Suppressor macrophage treated with lipopolysaccharide for 1 hour (primary cell): Measurements from ENCODE around the gene TMEM202.
"Not testable (repeated sequence)": the region's sequence is repeated elsewhere in the genome, so short reads cannot be mapped to it uniquely, and the experiment has no call there.

ENCODE experiments used
- DNase-seq, 3 donors: peaks; one replicate each; pipeline ENCODE4 v3.0.0-alpha.2; 2020 to 2022

TMEM202 gene

DNA sequence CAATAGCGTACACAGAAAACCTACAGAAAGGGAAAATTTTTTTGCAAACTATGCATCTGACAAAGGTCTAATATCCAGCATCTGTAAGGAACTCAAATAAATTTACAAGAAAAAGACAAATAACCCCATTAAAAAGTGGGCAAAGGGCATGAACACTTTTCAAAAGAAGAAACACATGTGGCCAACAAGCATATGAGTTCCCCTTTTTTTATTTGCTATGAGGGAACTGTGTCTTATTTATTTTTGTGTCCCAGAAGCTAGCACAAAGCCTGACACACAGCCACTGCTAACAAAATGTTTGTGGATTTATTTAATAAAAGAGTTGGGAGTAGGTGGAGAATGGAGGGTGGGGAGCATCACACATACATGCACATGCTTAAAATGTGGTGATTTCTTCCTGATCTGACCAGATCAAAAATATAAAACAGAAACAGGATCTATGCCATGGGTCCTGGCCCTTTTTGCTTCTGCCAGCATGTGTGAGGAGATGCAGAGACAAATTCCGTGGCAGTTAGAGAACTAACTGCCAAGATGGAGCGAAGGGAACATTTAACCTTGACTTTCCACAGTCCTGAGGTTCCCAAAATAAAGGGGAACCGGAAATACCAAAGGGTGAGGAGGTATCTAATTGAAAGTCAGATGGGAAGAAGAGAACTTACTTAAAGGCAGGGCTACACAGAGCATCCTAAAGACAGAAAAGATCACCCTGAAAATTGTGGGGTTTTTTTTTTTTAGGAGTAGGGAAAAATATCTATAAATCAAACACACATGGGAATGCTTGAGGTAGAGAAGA is at the start of gene TMEM202:
TMEM202 (plus strand) TSS at position 510 of the 793 bp plus-strand sequence; CDS start at position 532, 22 bp downstream.
- peak in 2 of 3 donors; percentile 16 to 24 for DNase-seq

- DNase-seq: no peak
Observed at GRCh38 chr15:72353266-72353665, 44.8 kb upstream of the TMEM202 start.

DNA sequence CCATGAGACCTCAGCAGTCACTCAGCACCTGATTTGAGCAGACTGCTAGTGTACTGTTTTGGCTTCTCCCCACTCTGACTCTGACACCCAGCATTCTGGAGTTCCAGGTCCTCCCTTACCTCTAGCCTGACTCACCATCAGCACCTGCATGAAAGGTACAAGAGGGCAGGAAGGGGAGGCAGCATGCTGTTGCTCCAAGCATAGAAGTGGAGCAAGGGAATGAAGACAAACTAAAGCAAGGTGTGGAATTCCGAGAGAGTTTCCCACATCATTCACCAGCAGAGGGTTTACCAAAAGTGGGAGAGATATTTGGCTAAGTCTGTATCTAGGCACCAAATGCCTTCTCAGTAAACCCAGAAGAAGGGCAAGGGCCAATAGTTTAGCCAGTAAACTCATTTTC is 43.6 kb upstream of the TMEM202 start:
- DNase-seq: no peak

- no peak for DNase-seq
Observed at GRCh38 chr15:72358121-72358520, 40.0 kb upstream of the TMEM202 start.

GRCh38 chr15:72358650-72359171 is 39.4 kb upstream of the TMEM202 start:
- peak; percentile 83 to 90 (median 86) for DNase-seq

GRCh38 chr15:72361176-72361575 is 36.9 kb upstream of the TMEM202 start:
- DNase-seq: peak in 2 of 3 donors; percentile 34 to 45

- DNase-seq: peak; percentile 70 to 76 (median 75)
Observed at GRCh38 chr15:72365844-72366243, 32.3 kb upstream of the TMEM202 start.

DNA sequence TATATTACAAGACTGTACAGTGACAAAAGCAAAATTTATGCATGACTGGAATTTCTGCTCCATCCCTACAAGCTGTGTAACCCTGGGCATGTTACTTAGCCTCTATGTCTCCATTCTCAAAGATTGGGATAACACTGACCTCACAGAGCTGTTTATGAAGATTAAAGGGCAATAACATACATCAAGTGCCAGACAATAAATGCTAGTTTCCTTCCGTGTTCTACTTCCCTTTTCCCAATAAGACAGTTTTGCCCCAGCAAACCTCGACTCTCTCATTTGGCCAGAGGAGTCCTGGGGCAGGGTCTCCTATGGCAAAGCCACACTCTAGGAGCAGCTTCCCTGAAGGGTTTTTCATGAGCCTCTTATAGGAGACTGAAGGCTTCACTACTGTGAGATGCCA is 29.8 kb upstream of the TMEM202 start:
- peak in 2 of 3 donors; percentile 39 to 40 for DNase-seq

DNA sequence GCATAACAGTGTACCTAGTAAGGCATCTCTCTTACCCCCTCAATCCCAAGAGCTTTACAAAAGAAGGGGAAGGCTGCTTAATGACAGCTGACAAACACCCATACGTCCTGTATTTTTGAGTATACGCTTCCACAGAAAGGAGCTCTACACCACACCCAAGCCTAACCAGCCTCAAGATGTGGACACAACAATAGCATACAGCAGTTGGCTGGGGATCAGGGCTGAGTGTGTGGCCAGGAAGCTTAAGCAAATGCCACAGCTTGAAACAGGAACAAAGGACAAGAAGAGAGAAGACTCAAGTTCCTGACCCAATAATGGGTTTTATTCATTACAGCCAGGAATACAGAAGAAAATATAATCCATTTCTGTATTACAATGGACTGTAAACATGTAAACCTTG is 29.2 kb upstream of the TMEM202 start:
- DNase-seq: peak; percentile 47 to 60 (median 53)

GRCh38 chr15:72369964-72370363 is 28.1 kb upstream of the TMEM202 start:
- peak; percentile 63 to 91 (median 83) for DNase-seq

- no peak for DNase-seq
Observed at GRCh38 chr15:72372361-72372760, 25.7 kb upstream of the TMEM202 start.

GRCh38 chr15:72375501-72375845 is 22.6 kb upstream of the TMEM202 start:
- peak; percentile 48 to 64 (median 51) for DNase-seq

DNA sequence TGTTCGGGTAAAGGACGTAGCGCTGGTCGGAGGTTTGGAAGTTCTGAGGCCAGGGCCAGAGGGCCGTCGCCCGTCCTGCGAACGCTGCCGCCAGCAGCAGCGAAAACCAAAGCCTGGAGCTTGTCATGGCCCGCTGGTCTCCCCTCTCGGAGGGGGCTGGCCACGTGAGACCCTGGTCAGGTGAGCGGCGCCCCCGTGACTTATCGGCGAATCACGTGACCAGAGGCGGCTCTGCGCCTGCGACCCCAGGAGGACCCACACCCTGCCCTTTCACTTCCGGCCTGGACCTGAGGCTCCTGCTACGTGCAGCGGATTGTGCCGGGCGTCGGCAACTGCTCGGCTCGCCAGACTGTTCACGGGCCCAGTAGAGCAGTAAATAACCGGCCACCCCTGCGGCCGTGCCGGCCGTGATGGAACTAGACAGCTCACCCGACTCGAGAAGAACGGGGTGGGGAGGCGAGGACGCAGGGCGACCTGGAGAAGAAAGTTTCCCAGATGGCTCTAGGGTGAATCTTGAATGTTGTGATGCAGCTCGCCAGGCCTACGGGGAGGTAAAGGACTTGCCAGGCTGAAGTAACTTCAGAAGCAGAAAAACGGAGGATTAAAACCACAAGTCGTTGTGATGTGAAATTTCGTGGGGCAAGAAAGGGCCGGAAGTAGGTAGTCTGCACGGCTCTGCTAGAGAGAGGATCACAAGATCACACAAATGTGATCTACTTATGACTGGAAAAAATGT is 22.1 kb upstream of the TMEM202 start, which contains the start of gene HEXA:
HEXA (minus strand) TSS at position 169 of the 736 bp plus-strand sequence; CDS start at position 127, 42 bp downstream.
- peak; percentile 62 to 75 (median 64) for DNase-seq

- DNase-seq: peak in 1 of 3 donors; percentile 40
Observed at GRCh38 chr15:72377331-72377730, 20.8 kb upstream of the TMEM202 start.

- peak; percentile 55 to 77 (median 58) for DNase-seq
Observed at GRCh38 chr15:72379106-72379505, 19.0 kb upstream of the TMEM202 start.

GRCh38 chr15:72379856-72380430 is 18.2 kb upstream of the TMEM202 start:
- DNase-seq: peak; percentile 33 to 69 (median 58)

DNA sequence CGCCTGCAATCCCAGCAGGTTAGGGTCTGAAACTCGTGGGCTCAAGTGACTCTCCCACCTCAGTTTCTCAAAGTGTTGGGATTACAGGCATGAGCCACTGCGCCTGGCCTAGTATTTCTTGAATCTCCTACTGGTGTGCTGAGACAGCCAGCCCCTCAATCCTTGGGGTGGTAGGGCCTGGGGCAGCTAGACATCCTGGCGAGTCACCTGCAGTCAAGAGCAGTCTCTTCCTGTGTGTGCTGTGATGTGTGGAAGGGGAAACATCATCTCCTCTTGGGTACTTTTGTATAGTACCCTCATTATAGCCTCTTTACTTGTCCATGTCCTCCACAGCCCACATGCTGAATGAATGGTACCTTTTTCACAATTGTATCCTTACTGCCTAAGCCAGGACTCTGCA is 17.4 kb upstream of the TMEM202 start:
- no peak for DNase-seq

GRCh38 chr15:72382146-72382545 is 16.0 kb upstream of the TMEM202 start:
- DNase-seq: peak in 1 of 3 donors; percentile 23

- DNase-seq: peak; percentile 35 to 75 (median 52)
Observed at GRCh38 chr15:72387741-72388140, 10.4 kb upstream of the TMEM202 start.

DNA sequence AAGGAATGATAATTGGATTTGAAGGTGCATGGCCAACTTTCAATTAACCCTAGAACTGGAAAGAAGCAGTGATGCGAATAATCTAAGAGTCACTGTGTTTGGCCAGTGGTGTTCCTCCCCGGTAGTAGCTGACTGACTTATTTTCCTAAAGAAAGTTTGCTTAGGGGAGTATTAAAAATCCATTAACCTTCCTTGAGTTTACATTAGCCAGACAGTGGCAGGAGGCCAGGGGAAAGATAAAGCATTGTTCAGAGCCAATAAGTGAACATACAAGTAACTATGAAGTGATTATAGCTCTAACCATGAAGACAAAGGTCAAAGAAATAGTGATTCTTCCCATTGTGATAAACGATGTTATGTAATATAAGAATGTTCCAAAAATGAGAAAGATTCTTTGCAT is 8.9 kb upstream of the TMEM202 start:
- DNase-seq: no peak

DNA sequence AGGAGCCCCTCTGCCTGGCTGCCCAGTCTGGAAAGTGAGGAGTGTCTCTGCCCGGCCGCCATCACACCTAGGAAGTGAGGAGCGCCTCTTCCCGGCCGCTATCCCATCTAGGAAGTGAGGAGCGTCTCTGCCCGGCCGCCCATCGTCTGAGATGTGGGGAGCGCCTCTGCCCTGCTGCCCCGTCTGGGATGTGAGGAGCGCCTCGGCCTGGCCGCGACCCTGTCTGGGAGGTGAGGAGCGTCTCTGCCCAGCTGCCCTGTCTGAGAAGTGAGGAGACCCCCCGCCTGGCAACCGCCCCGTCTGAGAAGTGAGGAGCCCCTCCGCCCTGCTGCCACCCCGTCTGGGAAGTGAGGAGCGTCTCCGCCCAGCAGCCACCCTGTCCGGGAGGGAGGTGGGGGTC is 1.8 kb upstream of the TMEM202 start:
- DNase-seq: not testable (repeated sequence)

- no peak for DNase-seq
Observed at GRCh38 chr15:72398648-72399047, 543 bp downstream of the TMEM202 start.

GRCh38 chr15:72402726-72403125 is 4.6 kb downstream of the TMEM202 start:
- no peak for DNase-seq
